ENCODE data around the gene BCAP31.
A peak's percentile ranks its signal among the peaks of the same experiment; 100 is the strongest.
"Not testable (repeated sequence)": the region's sequence is repeated elsewhere in the genome, so short reads cannot be mapped to it uniquely, and the experiment has no call there.

Gene BCAP31

GRCh38 chrX:153762626-153763173 is 38.5 kb upstream of the BCAP31 start:
- DNase-seq = no peak

DNA sequence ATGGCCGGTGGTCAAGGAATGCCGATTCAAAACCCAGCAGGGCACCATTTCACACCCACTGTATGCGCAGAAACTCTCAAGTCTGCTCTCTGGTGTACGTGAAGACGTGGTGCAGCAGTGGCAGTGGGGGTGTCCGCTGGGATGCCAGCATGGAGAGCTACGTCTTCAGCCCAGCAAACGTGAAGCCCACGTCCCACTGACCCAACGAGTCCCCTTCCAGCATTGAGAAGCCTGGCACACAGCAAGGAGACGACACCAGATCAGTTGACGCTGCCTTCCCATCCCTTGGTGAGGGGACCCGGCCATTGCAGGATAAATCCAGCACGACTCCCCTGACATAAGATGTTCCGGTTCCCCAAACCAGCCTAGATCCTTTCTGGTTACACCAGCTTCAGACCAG is 37.7 kb upstream of the BCAP31 start:
- no peak for DNase-seq

GRCh38 chrX:153755136-153755535 is 30.9 kb upstream of the BCAP31 start:
- no peak for DNase-seq

GRCh38 chrX:153750127-153750774 is 26.1 kb upstream of the BCAP31 start:
- DNase-seq = no peak

DNA sequence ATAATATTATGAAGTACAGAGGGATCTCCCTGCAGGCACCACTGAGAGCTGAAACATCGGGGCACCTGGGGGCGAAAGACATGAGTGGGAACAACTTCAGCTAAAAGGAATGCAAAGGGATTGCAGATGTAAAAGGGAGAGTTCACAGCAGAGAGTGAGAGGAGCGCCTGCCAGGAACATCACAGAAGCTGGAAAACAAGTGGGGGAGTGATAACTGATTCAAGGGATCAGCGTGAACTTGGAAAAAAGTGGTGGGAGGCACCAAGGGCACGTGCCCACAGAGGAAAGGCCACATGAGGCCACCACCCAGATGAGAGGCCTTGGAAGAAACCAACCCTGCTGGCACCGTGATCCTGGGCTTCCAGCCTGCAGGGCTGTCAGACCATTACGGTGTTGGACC is 24.8 kb upstream of the BCAP31 start:
- DNase-seq = not testable (repeated sequence)

GRCh38 chrX:153746991-153747390 is 22.8 kb upstream of the BCAP31 start:
- DNase-seq = not testable (repeated sequence)

DNA sequence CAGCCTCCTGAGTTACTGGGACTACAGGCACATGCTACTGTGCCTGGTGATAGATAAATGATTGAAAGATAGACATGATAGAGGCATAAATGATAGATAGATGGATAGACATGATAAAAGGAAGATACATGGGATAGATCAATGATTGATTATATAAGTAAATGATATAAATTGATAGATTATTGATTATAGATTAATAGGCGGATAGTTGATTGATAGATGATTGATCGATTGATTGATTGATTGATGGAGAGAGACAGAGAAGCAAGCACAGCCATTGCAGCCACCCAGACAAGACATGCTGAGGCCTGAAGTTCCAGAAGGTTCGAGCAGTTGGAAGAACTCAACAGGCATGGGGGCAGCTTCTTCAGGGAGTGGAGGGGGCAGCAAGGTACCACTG is 22.2 kb upstream of the BCAP31 start:
- DNase-seq = no peak

GRCh38 chrX:153745067-153745433 is 20.9 kb upstream of the BCAP31 start:
- not testable (repeated sequence) for DNase-seq

- peak; percentile 31 for DNase-seq
These were observed 20.3 kb upstream of the BCAP31 start for GRCh38 chrX:153744210-153745066.

- peak; percentile 28 for DNase-seq
These were observed 19.5 kb upstream of the BCAP31 start for GRCh38 chrX:153743468-153744209.

DNA sequence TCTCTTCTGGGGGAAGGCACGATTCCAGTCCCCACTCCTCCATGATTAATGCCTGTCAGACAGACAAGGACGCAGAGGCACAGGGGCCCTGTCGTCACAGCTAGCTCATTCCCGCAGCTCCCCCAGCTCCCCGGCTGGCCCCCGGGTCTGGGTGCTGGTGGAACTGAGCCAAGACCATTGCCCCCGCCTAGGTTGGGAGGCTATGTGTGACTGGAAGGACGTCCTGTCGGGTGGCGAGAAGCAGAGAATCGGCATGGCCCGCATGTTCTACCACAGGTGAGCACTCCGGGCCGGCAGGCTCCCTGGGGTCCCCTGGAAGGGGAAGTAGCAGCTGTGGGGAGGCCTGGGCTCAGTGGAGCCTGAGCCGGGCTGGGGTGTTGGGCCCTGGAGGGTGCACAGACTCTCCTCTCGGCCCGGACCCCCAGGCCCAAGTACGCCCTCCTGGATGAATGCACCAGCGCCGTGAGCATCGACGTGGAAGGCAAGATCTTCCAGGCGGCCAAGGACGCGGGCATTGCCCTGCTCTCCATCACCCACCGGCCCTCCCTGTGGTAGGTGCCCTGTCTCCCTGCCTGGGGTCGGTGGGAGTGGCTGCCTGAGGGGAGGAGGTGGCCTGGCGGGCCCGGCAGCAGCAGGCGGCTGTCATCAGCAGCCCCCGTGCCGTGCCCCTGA is 18.7 kb upstream of the BCAP31 start:
- not testable (repeated sequence) for DNase-seq

- not testable (repeated sequence) for DNase-seq
These were observed 17.9 kb upstream of the BCAP31 start for GRCh38 chrX:153742111-153742510.

DNA sequence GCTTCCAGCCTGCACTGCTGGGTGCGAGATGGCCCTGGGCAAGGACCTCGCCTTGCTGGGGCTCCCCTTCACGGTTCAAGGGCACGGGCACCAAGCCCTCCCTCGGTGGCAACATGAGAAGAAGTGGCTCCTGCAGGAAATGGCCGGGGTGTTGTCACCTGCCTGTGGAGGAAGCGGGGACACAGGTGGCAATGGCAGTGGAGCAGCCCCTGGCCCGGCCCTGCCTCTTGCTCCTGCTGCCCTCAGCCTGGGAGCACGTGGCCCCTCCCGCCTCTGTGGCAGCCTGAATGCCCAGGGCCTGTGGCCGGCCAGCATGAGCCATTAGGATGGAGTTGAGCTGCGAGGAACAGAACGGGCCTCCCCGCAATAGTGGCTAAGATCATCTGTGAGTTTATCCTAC is 17.3 kb upstream of the BCAP31 start:
- no peak for DNase-seq

DNA sequence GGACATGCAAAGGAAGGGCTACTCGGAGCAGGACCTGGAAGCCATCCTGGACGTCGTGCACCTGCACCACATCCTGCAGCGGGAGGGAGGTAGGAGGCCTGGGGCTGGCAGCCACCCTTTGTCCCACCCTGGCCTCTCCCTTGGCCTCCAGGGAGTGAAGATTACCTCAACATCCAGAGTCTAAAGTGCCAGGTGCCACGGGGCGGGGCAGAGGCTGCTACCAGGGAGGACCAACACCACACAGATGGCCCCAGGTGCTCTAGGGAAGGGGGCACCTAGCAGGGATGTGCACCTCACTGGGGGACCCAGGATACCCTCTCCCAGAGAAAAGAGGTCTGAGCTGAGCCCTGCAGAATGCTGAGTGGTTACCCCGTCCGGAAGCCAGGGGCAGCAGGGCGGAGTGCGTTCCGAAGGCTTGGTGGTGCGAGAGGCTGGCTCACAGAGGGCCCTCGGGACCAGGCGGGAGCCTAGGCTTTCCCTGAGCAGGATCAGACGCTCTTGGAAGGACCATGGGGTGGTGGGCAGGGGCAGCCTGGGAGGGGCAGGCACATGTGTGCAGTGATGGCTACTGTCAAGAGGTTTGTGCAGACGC is 16.5 kb upstream of the BCAP31 start:
- DNase-seq = no peak

DNA sequence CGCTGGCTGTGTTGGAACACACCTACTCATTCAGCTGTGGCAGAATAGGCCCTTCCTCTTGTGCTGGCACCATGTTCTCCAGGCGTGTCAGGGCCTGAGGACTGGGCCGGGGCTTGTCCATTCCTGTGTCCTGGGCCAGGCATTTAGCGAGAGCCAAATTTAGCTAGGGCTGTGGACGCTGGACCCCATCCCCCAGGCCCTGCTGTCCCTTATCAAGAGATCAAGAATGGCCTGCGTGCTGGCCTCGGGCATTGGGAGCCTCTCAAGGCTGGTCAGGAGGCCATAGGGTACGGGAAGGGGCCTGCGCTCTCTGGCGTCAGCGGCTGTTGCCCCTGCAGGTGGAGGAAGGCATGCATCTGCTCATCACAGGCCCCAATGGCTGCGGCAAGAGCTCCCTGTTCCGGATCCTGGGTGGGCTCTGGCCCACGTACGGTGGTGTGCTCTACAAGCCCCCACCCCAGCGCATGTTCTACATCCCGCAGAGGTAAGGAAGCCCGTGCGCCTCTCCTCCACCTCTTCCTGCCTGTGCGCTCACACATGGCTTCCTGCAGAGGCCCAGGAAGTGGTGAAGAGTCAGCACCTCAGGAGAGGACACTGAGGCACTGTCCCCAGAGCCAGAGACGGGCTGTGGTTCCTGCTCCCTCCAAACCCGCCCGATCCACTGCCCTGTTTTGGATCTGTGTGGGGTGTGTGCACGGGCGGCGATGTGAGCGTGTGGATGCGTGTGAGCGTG is 15.7 kb upstream of the BCAP31 start:
- DNase-seq = no peak

DNA sequence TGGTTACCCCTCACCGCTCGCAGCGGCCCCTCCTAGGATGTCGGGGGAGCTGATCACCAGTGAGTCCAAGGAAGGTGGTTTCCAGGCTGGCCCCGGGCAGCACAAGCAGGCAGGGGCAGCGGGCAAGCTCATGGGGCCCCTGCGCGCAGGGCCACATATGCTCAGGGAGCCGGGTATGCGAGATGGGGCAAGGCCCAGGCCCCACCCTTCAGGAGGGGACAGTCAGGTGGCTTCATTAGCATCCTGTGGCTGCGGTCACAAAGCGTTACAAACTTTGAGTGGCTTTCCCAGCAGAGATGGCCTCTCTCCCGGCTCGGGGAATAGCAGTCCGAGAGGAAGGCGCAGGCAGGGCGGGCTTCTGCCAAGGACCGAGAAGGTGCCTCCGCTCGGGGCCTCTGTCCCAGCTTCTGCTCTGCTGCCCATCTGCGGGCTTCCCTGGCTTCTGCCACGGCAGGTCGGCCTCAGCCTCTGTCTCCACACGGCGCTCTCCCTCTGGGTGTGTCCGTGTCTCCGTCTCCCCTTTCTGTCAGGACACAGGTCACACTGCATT is 13.9 kb upstream of the BCAP31 start:
- no peak for DNase-seq

DNA sequence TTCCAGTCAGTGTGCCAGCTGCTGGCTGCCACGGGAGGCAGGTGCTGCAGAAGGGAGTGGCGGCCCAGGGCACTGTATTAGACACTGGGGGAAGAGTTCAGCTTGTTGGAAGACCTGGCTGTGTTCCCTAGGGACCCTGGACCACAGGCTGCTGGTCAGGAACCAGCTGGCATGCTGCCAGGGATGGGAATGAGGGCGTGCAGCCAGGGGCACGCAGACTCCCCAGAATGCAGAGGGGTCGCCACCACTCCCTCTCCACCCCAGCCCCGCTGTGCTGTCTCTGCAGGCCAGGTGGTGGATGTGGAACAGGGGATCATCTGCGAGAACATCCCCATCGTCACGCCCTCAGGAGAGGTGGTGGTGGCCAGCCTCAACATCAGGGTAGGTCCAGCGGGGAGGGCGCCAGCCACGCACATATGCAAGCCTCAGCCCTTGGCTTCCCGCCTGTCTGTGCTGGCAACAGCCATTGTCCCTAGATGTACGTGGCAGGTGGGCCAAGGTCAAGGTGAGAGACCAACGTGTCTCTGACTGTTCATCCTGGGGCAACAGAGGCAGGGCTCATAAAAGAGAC is 12.8 kb upstream of the BCAP31 start:
- DNase-seq = no peak

GRCh38 chrX:153736071-153736820 is 12.1 kb upstream of the BCAP31 start:
- no peak for DNase-seq

GRCh38 chrX:153735274-153735673 is 11.1 kb upstream of the BCAP31 start:
- DNase-seq = no peak

DNA sequence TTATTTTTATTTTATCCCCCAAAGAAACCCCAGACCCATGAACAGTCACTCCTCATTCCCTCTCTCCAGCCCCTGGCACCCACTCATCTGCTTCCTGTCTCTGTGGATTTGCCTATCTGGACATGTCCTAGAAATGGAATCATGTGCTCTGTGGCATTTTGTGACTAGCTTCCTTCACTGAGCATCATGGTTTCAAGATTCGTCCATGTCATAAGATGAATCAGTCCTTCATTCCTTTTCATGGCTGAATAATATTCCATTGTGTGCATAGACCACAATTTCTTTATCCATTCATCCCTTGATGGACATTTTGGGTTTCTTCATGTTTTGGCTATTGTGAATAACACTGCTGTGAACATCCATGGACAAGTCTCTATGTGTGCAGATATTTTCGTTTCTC is 10.7 kb upstream of the BCAP31 start:
- no peak for DNase-seq
